Activated naive CD8-positive, alpha-beta T cell treated with anti-CD3 and anti-CD28 coated beads, Interleukin-2, amount 50 U/mL, for 16 hours (primary cell): ENCODE results near the gene HOXB13.

Source experiments
- DNase-seq: peaks from one replicate; pipeline ENCODE4 v3.0.0-alpha.2; 2020; ENCODE audit warnings: low read depth, low spot score

HOXB13 gene

DNA sequence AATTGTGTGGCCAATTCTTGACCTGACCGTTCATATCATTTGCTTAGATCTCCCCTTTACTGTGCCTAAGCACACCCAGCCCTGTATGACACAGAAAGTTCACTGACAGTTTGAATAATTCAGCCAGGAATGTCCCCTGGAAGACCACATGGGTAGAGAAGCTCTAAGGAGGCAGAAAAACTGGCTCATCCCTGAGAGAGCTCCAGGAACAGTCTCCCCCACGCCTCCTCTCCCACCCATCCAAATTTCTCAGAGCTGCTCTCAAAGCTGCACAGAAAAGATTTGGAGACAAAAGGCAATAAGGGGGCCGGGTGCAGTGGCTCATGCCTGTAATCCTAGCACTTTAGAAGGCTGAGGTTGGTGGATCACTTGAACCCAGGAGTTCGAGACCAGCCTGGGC is 17.4 kb downstream of the HOXB13 start:
- no peak for DNase-seq

DNA sequence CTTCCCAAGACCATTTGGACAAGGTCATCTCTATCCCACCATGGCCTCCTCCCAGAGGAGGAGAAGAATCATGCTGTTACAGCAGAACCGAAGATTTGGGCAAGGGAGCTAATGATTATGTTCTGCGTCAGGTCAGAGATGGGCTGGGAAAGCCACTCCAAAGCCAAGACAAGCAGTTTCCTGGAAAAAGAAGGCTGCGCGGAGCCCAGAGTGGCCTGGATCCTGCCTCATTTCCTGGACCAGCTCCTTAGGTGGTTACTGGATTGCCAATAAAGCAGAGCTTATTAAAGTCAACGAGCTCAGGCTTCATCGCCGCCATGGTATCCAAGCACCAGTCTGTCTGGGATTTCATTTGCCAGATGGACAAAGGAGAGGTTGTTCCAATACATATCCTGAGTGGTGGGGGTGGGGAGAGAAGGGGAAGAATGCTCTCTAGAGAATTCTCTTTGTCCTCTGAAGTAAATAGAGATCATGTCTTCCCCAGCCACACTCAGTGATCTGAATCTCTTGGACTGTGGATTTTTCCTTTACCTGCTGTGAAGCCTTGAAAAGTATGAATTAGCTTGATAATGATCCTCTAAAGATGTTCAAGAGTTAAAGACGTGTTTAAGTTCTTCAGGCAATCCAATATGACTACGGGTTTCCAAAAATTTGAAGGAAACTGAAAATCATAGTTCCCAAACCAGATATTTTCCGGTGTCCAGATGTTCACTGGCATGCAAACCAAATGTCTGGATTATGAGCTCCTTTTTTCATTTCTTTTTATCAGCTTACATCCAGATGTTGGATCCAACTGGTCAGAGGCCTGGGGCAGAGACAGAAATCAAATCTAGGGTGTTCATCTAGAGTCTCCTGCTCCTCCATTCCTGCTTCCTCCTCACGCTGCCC is 23.9 kb downstream of the HOXB13 start:
- DNase-seq = no peak

DNA sequence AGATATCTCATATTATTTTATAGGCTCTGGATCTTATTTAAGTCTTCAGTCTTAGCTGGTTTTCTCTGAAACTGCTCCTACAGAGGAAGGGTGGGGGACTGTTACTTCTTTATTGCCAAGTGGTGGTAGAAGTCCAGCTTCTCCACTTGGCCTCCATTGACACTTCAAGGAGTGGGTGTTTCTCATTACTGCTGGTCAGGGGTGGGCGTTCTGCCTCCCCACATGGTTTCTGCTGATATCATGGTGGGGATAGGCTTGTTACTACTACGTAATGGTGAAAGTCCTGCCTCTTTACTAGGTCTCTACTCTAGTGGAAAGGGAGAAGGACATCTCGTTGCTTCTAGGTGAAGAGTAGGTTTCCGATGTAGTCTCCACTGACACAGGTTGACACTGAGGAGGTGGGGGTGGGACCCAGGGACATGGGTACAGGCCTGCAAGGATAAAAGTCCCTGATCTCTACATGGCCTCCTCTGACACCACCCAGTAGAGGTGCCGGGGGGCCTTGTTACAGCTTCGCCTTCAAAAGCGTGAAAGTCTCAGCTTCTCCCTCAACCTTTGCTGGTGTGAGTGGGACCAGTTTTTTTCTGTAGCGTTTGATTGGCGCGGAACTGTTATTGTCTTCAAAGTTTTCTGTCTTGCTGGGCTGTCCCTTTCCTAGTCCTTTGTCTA is 26.6 kb downstream of the HOXB13 start:
- DNase-seq = no peak

DNA sequence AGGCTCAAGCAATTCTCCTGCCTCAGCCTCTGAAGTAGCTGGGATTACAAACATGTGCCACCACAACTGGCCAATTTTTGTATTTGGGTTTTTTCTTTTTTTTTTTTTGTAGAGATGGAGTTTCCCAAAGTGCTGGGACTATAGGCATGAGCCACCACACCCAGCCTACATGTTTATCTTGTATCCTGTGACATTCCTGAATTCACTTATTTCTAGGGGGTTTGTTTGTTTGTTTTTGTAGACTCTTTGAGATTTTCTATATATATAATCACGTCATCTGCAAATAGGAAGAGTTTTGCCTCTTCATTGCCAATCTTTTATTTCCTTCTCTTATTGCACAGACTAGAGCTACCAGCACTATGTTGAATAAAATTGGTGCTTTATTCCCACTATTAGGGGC is 35.4 kb downstream of the HOXB13 start:
- DNase-seq = no peak

DNA sequence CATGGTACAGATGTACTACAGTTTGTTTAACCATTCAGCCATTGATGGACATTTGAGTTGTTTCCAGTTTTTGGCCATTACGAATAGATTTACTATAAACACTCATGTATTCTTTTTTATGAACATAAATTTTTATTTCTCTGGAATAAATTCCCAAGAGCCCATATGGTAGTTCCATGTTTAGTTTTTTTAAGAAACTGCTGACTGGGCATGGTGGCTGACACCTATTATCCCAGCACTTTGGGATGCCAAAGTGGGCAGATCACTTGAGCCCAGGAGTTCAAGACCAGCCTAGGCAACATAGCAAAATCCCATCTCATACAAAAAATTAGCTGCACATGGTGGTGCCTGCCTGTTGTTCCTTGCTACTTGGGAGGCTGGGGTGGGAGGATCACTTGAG is 36.5 kb downstream of the HOXB13 start:
- no peak for DNase-seq

DNA sequence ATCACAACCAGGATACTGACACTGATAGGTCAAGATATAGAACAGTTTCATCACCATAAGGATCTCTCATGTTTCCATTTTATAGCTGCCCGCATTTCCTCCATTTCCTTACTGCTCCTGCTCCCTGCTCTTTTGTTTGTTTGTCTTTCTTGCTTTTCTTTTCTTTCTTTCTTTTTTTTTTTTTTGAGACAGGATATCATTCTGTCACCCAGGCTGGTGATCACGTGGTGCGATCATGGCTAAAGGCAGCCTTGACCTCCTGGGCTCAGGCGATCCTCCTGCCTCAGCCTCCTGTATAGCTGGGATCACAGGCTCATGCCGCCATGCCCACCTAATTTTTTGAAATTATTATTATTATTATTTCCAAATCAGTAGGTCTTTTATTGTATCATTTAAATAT is 37.9 kb downstream of the HOXB13 start:
- no peak for DNase-seq

DNA sequence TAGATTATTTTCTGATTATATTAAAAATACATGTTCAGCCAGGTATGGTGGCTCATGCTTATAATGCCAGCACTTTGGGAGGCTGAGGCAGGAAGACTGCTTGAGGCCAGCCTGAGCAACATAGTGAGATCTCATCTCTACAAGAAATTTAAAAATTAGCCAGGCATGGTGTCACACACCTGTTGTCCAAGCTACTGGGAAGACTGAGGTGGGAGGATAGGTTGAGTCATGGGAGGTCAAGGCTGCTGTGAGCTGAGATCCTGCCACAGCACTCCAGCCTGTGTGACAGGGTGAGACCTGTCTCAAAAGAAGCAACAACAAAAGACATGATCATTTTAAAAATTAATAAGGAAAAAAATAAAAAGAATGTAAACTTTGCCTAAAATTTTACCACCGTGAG is 46.9 kb downstream of the HOXB13 start:
- no peak for DNase-seq

DNA sequence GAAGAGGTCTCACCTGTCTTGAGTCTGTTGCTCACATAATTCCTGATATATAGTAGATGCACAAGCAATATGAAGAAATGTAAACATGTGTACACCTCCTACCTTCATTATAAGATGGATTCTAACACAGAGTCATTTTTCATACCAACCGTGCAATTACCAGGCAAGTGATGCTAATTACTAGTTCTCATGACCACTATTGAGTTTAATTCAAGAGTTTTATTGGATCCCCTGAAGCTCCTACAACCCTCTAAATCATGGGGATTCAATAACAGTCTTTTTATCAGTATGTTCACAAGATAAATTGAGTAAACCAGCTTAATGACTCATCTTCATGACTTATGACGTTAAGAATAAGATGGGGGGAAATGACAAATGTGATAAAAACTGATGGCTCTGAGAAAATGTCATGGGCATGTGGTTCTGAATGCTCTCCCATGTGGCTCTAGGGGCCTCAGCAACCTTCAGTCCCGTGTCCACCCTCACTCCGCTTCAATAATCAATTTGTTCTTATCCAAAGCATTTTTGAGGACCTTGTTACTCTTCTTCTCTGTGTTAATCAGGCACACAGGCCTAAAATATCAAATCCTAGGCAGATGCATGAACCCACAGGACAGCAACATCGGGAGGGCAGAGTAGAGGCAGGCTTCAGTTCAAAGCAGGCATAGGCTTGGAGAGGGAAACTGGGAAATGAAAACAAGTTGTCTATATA is 49.0 kb downstream of the HOXB13 start:
- DNase-seq = no peak

DNA sequence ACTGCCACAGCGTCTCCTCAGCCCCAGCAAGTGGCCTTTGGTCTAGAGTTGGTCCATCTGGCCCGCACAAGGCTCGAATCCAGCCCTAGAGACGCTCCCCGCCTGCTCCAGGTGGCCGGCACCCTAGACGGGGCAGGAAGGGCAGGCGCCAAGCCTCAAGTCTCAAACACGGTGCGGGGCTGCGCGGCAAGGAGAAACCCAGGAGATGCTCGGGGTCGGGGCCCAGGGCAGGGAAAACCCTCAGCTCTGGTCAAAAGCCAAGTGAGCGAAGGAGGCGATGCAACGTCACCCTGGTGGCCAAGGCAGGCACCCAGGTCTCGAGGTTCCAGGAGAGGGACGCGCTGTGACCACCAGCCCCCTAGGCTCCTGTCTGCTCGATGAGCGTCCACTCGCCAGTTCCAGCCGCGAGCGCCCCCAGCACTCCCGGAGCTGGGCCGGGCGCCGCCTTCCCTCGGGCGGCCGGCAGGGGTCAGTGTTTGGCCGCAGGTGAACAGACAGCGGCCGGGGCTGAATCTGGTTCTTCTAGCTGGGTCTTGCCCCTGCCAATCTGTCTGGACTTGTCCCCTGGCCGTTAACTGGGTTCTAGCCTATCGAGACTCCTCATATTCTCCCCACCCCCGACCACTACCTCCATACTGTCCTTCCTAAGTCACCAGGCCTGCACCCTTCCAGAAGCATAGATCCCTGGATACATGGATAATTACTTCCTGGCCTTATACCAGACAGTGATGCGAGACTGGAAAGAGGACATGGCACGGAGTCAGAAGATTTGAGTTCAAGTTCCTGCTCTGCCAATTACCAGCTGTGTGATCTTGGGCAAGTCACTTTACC is 50.2 kb downstream of the HOXB13 start:
- peak; percentile 42 for DNase-seq

DNA sequence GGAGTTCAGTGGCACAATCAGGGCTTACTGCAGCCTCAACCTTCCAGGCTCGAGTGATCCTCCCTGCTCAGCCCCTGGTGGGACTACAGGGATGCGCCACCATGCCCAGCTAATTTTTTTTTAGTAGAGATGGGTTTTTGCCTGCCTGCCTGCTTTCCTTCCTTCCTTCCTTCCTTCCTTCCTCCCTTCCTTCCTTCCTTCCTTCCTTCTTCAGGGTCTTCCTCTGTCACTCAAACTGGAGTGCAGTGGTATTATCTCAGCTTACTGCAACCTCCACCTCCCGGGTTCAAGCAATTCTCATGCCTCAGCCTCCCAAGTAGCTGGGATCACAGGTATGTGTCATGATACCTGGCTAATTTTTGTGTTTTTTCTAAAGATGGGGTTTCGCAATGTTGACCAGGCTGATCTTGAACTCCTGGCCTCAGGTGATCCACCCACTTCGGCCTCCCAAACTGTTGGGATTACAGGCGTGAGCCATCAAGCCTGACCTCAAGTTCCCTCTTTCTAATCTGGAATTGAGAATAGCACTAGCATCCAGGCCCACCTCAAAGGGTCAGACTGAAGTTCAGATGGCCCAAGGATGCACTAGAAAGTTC is 51.5 kb downstream of the HOXB13 start:
- no peak for DNase-seq
